WTC11 (cell line): ENCODE measurements around the gene ZNF358.

Source experiments
- AR ChIP-seq: fragments of 250-450 bp; sonication (Bioruptor Pico); IDR thresholded peaks from 2 replicates; pipeline ENCODE4 v1.9.0; 2021; ENCODE audit warnings: mild to moderate bottlenecking
- CBFB ChIP-seq: sonication (generic); formaldehyde crosslinking; IDR thresholded peaks from 2 replicates; pipeline ENCODE4 v1.8.1; 2022; ENCODE audit warnings: mild to moderate bottlenecking, low read depth, missing genetic modification reagents
- CTCF ChIP-seq: fragments of 200-600 bp; IDR thresholded peaks from 2 replicates; pipeline ENCODE4 v1.8.0; 2022; ENCODE audit warnings: antibody characterized with exemption
- ETV6 ChIP-seq: sonication (generic); formaldehyde crosslinking; IDR thresholded peaks from 2 replicates; pipeline ENCODE4 v1.8.1; 2022; ENCODE audit warnings: mild to moderate bottlenecking, missing genetic modification reagents
- FOXJ3 ChIP-seq: sonication (generic); formaldehyde crosslinking; IDR thresholded peaks from 2 replicates; pipeline ENCODE4 v1.9.0; 2021; ENCODE audit warnings: missing genetic modification reagents, mild to moderate bottlenecking, borderline replicate concordance
- FOXK1 ChIP-seq: sonication (generic); formaldehyde crosslinking; IDR thresholded peaks from 2 replicates; pipeline ENCODE4 v1.8.0; 2022; ENCODE audit warnings: mild to moderate bottlenecking, moderate library complexity, missing genetic modification reagents
- NR3C1 ChIP-seq: sonication (generic); formaldehyde crosslinking; conservative IDR thresholded peaks from 2 replicates; pipeline ENCODE4 v1.8.1; 2023; ENCODE audit warnings: low read depth, mild to moderate bottlenecking, missing genetic modification reagents
- SMAD3 ChIP-seq: sonication (generic); formaldehyde crosslinking; IDR thresholded peaks from 2 replicates; pipeline ENCODE4 v1.8.0; 2022; ENCODE audit warnings: missing genetic modification reagents, mild to moderate bottlenecking, borderline replicate concordance
- ZBTB43 ChIP-seq: sonication (generic); formaldehyde crosslinking; IDR thresholded peaks from 2 replicates; pipeline ENCODE4 v1.8.1; 2023; ENCODE audit warnings: mild to moderate bottlenecking, missing genetic modification reagents
- ZNF416 ChIP-seq: fragments of 250-450 bp; sonication (Bioruptor Pico); IDR thresholded peaks from 2 replicates; pipeline ENCODE4 v1.9.0; 2021; ENCODE audit warnings: mild to moderate bottlenecking, inconsistent platforms
- ZNF532 ChIP-seq: fragments of 250-450 bp; sonication (Bioruptor Pico); IDR thresholded peaks from 2 replicates; pipeline ENCODE4 v1.9.0; 2021; ENCODE audit warnings: mild to moderate bottlenecking, borderline replicate concordance
- TF ChIP-seq, protein P1 (sequence below): sonication (generic); formaldehyde crosslinking; IDR thresholded peaks from 2 replicates; pipeline ENCODE4 v1.8.0; 2022; ENCODE audit warnings: mild to moderate bottlenecking, missing genetic modification reagents
- TF ChIP-seq, protein P2 (sequence below): sonication (generic); formaldehyde crosslinking; conservative IDR thresholded peaks from 2 replicates; pipeline ENCODE4 v1.8.1; 2022; ENCODE audit warnings: mild to moderate bottlenecking, missing genetic modification reagents

- no peak for TF ChIP-seq FOXK1 (CRISPR knock-in tag)
- TF ChIP-seq CTCF: no peak
- TF ChIP-seq ZNF532 (CRISPR knock-in tag): no peak
- TF ChIP-seq ZBTB43: no peak
- TF ChIP-seq AR: no peak
- TF ChIP-seq, protein P1, sequence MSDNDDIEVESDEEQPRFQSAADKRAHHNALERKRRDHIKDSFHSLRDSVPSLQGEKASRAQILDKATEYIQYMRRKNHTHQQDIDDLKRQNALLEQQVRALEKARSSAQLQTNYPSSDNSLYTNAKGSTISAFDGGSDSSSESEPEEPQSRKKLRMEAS (CRISPR knock-in tag): no peak
- TF ChIP-seq ZNF416 (CRISPR knock-in tag): no peak
- no peak for TF ChIP-seq NR3C1 (CRISPR knock-in tag)
- no peak for TF ChIP-seq SMAD3 (CRISPR knock-in tag)
- no peak for TF ChIP-seq ETV6
- TF ChIP-seq FOXJ3: no peak
- no peak for TF ChIP-seq CBFB (CRISPR knock-in tag)
- TF ChIP-seq, protein P2, sequence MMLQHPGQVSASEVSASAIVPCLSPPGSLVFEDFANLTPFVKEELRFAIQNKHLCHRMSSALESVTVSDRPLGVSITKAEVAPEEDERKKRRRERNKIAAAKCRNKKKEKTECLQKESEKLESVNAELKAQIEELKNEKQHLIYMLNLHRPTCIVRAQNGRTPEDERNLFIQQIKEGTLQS (CRISPR knock-in tag): no peak
These were observed 10.6 kb upstream of the ZNF358 start for GRCh38 chr19:7505288-7505681.
